Measurements from ENCODE around the gene LGALS16.
"Not testable (repeated sequence)": the region's sequence is repeated elsewhere in the genome, so short reads cannot be mapped to it uniquely, and the experiment has no call there.

The LGALS16 gene

DNA sequence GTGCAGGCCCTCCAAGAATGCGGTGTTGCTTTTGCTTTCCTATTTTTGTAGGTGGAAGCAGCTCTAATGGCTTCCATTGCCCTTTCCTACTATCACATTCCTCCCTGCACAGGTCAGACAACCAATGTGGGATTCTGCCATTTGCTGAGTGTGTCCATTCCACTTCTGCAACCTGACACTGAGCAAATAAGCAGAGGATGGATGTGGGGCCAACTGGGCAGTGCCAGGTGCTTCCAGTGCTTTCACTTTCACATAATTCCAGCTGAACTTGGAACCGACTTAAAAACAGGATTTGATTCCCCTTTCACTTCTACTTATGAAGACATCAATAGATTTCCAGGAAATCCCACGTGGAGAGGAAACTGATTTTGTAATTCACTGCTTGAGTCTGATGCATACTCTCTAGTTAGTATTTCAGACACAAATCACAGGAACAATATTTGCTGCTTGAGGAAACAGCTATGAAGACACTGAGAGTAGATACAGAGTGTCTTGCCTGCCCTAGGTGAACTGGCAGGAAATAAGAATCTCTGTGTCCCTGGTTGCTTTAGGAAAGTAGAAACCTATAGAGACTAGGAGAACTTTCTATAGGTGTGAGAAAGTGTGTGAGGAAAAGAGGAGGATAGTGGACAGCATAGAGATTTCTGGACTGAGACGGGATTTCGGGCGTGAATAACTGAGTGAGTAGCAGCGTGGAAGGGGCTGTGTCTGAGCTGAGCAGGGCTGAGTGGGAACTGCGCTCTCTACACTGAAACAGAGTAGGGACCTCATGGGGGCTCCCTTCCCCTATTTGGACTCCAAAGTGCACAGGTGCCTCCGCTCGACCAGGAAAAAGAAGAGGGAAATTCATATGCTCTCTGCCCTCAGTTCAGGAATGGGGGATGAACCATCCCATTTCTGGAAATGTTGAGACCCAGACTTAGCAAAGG is 22.5 kb downstream of the LGALS16 start:
- no peak for DNase-seq (ENCODE audit: low spot score)

DNA sequence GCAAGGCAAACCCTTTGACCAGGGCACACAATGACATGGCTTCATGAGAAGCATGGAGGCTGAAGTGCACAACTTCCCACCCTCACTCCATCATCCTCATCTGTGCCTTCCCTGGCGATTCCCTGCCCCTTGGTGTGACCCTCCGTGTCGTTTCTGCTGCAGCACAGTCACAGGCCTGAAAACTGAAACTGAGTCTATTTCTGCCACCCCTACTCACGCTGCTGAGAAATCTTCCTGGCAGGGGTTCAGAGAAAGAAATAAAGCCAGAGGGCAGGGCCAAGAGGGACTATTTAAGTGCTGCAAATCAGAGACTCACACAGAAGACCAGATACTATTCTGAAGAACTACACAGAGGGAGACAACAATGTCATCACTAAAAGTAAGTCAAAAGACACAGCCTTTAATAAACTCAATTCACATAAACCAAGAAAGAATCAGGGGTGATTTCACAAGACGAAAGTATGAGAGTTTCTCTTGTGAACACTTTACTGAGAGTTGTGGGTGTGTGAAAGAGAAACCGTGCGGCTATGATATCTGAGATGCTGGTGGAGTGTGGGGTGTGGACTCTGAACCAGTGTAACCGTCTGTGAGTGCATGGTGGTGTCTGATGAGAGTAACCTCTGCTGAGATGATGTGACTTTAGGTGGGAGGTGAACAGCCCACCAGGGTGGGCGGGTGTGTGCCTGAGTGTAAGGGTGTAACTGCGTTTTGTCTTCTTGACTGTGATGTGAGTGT is 23.5 kb downstream of the LGALS16 start:
- no peak for DNase-seq (ENCODE audit: low spot score)

DNA sequence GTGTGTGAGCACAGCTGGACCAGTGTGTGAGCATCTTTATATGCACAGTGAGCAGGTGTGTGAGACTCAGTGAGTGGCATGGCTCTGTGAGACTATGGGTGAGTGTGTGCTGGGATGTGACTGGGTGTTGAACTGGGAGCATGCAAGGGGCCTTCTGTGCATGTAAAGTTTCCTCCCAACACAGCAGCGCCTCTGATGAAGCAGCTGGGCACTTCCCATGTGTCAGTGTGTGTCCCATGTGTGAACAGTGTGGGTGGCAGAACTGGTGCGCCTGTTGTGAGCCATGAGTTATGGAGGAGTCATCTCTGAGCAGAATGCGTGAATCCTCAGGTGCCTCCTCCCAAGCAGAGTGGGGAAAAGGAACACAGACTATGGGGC is 24.1 kb downstream of the LGALS16 start:
- no peak for DNase-seq (ENCODE audit: low spot score)

DNA sequence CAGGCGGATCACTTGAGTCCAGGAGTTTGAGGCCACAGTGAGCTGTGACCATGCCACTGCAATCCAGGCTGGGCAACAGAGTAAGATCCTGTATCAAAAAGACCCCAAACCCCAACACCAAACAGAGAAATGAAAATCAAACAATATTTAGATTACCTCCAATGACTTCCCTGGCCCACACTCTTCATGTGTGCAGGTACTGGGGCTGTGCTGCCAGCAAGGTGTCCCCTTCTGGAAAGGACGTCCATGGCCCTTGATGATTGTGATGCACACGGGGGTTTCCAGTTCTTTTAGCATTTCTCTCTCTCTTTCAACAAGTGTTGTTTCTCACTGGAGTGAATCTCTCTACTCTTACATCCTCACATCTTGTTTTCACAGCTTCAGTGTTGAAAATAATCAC is 24.9 kb downstream of the LGALS16 start:
- no peak for DNase-seq (ENCODE audit: low spot score)

DNA sequence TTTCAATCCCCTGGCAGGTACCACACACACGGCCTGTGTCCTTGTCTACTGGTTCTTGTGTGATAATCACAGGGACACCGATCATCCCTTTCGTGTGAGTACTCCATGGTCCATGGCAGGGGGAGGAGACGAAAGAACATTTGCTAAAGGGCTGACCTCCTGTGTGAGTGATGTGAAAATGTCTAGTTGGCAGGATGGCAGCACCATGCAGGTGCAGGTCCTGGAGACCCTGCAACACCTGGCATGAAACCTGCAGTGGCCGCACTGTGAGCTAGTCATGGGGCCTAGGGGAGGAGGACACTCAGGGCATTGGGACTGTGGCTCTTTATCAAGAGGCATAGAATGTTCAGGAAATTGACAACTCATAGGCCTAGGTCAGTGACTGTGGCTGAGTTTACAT is 25.7 kb downstream of the LGALS16 start:
- no peak for DNase-seq (ENCODE audit: low spot score)

DNA sequence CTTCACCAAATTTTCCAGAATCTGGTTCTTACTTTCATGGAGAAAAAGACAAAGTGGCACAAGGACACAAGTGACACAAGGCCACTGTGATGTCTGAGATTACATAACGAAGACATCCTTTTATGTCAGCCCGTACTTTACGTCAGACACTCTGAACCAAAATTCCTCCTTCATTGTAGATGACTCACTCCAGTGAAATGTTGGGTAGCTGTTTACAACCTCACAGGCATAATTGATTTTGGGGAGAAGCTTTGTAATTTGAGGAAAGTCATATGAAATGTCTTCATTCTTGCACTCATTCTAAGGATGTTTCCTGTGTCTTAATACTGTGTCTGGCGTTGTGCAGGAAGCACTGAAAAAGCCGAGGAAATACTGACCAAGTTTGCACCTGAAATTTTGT is 28.6 kb downstream of the LGALS16 start:
- DNase-seq (ENCODE audit: low spot score) = no peak

DNA sequence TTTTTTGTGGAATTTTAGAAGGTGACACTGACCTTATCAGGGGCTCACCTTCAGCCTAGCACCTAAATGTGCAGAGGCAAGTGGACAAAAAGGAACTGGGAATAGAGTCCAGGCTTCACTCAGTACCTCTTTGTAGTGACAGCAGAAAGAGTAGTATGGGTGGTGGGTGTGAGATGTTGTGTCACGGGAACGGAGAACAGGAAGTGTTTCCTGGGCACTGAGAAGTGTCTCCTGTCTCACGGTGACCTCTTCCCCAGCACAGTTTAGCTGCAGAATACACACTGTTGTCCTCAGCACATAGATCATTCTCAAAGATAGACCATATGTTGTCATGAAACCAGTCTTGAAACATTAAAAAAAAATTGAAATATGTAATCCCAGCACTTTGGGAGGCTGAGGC is 31.0 kb downstream of the LGALS16 start:
- DNase-seq (ENCODE audit: low spot score) = no peak

DNA sequence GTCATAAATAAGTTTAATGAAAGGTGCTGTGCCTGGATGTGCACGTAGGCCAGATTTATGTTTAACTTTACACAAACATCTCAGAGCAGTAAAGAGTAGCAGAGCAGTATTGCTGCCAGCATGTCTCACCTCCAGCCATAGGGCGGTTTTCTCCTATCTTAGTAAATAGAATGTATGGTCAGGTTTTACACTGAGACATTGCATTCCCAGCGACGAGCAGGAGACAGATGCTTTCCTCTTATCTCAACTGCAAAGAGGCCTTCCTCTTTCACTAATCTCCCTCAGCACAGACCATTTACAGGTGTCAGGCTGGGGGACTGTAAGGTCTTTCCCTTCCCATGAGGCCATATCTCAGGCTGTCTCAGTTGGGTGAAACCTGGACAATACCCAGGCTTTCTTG is 32.9 kb downstream of the LGALS16 start:
- not testable (repeated sequence) for DNase-seq (ENCODE audit: low spot score)

DNA sequence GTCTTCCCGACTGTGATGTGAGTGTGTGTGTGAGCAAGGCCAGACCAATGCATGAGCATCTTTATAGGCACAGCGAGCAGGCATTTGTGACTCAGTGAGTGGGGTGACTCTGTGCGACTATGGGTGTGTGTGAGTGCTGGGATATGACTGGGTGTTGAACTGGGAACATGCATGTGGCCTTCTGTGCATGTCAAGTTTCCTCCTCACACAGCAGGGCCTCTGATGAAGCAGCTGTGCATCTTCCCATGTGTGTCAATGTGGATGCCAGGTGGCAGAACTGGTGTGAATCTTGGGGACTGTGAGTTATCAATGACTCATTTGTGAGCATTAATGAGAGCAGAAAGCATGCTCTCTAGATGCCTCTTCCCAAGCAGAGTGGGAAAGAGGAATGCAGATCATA is 36.5 kb downstream of the LGALS16 start:
- DNase-seq (ENCODE audit: low spot score) = no peak

DNA sequence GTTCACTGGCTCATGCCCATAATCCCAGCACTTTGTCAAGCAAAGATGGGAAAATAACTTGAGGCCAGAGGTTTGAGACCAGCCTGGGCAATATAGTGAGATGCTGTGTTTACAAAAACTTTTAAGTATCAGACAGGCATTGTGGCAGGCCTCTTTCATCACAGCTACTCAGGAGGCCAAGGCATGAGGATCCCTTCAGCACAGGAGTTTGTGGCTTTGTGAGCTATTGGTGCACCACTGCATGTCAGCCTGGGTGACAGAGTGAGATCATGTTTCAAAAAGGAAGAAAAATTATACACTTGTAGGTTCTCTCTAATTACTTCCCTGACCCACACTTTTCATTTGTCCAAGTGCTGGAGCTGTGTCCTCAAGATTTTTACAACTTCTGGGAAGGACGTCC is 37.1 kb downstream of the LGALS16 start:
- DNase-seq (ENCODE audit: low spot score) = no peak

DNA sequence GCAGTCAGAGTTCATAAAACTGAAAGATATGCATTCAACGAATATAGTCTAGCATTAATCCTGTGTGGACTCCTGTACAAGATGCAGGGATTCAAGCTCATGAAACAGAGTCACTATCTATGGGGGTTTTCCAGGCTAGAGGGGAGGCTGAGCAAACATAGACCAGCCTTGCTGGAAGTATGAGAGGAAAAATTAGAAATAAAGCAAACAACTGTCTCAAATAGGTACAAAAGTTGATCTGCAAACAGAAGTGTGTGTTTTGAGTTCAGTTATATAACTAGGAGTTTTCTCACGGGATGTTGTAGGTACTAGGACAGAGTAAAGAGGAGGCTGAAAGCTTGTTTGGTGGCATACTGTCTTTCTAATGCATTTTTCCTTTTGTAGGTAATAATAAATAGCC is 40.0 kb downstream of the LGALS16 start:
- DNase-seq (ENCODE audit: low spot score) = no peak

DNA sequence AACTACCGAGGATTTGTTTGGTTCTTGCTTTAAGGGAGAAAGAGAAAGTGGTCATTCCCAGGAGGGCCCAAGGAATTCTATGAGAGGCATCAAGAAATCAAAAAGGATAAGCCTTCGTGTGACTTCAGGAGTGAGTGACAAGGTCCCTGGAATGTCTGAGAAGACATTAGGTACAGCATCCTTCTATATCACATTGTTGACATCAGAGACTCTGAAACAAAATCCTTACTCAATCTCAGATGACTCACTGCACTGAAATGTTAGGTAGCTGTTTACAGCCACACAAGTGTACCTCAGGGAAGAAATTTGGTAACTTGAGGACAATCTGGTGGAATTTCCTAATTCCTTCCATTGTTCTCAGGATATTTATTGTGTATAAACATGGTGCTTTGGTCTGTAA is 40.7 kb downstream of the LGALS16 start:
- DNase-seq (ENCODE audit: low spot score) = no peak

DNA sequence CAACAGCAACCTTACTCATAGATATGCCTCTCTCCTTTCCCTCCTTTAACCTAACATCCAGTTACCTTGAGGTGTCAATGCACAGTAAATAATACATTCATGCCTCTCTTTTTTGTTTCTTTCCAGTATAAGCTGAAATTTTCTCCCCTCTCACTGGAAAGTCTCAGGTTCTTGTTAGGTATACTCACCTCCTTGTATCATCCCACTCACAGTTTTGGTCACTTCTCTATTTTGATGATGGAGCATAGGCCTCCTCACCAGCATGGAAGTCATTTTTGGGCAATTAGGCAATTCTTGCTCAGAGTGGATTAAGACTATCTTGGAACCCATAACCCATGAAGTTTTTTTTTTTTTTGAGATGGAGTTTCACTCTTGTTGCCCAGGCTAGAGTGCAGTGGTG is 42.8 kb downstream of the LGALS16 start:
- DNase-seq (ENCODE audit: low spot score) = no peak

DNA sequence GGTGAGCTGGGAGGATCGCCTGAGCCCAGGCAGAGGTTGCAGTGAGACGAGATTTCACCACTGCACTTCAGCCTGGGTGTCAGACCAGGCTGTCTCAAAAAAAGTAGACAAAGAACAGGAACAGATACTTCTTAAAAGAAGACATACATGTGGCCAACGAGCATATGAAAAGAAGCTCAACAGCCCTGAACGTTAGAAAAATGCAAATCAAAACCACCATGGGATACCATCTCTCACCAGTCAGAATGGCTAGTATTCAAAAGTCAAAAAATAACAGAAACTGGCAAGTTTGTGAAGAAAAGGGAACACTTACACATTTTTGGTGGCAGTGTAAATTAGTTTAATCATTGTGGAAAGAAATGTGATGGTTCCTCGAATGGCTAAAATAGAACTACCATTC is 45.6 kb downstream of the LGALS16 start:
- no peak for DNase-seq (ENCODE audit: low spot score)

DNA sequence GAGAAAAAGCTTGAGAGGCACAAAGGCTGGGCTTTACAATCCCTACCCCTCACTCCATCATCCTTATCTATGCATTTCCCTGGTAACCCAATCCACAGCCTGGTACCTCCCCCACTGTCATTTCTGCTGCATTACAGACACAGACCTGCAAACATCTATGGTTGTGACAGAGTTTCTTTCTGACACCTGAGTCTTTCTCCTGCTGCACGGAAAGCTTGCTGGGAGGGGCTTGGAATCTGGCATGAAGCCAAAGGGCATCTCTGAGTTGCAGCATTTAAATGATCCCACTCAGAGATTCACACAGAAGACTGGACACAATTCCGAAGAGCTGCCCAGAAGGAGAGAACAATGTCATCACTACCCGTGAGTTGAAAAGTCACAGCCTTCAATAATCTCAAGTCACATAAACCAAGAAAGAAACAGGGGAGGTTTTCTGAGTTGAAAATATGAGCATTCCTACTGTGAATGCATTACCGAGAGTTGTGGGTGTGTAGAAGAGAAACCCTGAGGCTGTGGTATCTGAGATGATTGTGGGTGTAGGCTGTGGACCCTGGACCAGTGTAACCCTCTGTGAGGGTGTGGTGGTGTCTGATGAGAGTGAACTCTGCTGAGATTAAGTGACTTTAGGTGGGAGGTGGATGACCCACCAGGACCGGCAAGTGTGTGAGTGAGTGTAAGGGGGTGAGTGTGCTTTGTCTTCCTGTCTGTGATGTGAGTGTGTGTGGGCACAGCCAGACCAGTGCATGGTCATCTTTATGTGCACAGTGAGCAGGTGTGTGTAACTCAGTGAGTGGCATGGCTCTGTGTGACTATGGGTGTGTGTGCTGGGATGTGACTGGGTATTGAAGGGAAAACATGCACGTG is 48.7 kb downstream of the LGALS16 start, which contains the start of gene LGALS14:
TSS of gene LGALS14 (plus strand) at position 301 of the 864 bp plus-strand sequence. CDS start at position 349, 48 bp downstream.
- DNase-seq (ENCODE audit: low spot score) = no peak

DNA sequence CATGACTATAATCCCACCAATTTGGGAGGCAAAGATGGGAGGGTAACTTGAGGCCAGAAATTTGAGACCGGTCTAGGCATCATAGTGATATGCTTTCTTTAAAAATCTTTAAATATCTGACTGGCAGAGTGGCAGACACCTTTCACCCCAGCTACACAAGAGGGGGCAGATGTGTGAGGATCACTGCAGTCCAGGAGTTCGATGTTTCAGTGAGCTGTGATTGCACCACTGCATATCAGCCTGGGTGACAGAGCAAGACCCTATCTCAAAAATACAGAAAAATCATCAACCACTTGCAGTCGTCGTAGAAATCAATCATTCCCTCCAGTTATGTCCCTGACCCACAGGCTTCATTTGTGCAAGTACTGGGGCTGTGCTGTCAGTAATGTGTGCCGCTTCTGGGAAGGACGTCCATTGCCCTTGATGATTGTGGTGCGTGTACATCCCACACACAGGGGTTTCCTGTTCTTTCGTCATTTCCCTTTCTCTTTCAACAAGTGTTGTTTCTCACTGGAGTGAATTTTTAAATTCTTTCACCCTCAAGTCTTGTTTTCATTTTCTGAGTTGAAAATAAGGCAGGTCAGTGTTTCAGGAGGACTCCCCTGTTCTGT is 50.0 kb downstream of the LGALS16 start:
- no peak for DNase-seq (ENCODE audit: low spot score)

DNA sequence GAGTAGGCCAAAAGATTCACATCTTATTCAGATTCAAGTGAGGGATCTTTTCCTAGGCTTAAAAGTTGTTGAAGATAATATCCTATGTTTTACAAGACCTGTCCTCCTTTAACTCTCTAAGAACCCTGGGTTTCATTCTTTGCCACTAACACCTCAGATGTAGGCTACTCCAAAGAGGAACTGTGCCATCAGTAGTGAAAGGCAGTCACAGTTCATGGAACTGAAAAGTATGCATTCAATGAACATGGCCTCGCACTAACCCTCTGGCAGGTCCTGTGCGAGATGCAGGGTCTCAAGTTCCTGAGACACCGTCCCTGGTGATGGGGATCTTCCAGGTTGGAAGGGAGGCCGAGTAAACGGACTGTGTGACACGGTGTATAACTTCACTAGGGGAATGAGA is 52.9 kb downstream of the LGALS16 start:
- no peak for DNase-seq (ENCODE audit: low spot score)

DNA sequence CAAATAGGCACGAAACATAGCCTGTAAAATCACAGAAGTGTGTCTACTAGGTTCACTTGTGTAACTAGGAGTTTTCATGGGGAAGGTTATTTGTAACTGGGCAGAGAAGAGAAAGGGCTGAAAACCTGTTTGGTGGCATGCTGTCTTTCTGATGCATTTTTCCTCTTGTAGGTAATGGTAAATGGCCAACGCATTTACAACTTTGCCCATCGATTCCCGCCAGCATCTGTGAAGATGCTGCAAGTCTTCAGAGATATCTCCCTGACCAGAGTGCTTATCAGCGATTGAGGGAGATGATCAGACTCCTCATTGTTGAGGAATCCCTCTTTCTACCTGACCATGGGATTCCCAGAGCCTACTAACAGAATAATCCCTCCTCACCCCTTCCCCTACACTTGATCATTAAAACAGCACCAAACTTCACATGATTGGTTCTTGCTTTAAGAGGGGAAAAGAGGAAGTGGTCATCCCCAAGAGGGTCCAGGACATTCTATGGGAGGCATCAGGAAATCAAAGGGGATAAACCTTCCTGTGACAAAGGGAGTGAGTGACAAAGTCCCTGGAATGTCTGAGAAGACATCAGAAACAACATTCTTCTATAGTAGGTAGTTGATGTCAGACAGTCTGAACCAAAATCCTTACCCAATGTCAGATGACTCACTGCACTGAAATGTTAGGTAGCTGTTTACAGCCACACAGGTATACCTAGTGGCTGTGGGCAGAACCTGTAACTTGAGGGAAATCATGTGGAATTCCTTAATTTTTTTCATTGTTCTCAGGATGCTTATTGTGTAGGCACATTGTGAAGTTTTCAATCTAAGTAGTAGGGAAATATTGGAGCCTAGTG is 53.5 kb downstream of the LGALS16 start:
- DNase-seq (ENCODE audit: low spot score) = no peak
